ENCODE data around the gene CEP83. TPM values are rescaled to one million over a fixed set of nuclear protein-coding genes. Genes with fewer than 3 reads are reported as not detected.

CEP83 gene
- total RNA-seq, 1 experiment from 2014 or later, result 19.2 TPM

- Histone ChIP-seq H3K27ac (ENCODE audit: low read depth, low read length) (no peak overlapping the region), H4K20me1 (ENCODE audit: insufficient read depth) (no peaks in the 10 kb centered on the region), H3K9me3 (ENCODE audit: control insufficient read depth in 1 of 2, insufficient read depth in 1 of 2, low read depth in 1 of 2, low read length in 2 of 2) (no peaks in the 10 kb centered on the region), H2AFZ (ENCODE audit: low read depth, low read length, poor library complexity, severe bottlenecking) (no peak overlapping the region), H3K4me2 (ENCODE audit: low read length) (no peak overlapping the region), H3K36me3 (ENCODE audit: control insufficient read depth in 1 of 2, insufficient read depth in 2 of 2, low read length in 2 of 2) (peaks cover 0 to 42% of the 10 kb centered on the region in 2 experiments; a peak in 2 of 4 replicates), H3K9me2 (ENCODE audit: insufficient read depth) (no peaks in the 10 kb centered on the region), H3K27me3 (ENCODE audit: insufficient read depth, low read length) (no peaks in the 10 kb centered on the region), H3K4me1 (ENCODE audit: control insufficient read depth in 1 of 2, insufficient read depth in 2 of 2, low read length in 2 of 2) (peaks cover 7 to 12% of the 10 kb centered on the region in 2 experiments; a peak in 3 of 4 replicates), H3K79me2 (ENCODE audit: insufficient read depth, low read length) (no peaks in the 10 kb centered on the region), H3K4me3 (replicated peaks in 1 of 2; ENCODE audit: low read depth in 1 of 2, low read length in 2 of 2) (no peak overlapping the region), H3K9ac (ENCODE audit: low read length) (no peak overlapping the region)
- ChIA-PET RAD21 (ENCODE audit: low non-redundant PET in 1 of 2, low total read pairs in 2 of 2, uncharacterized antibody in 2 of 2, unreplicated experiment in 2 of 2) (no interaction called here), CTCF (no interaction called here), POLR2A (no interaction called here)
- ATAC-seq, result no peak
- no TSS peak for BruUV-seq (replicated peaks)
- no peak for DNase-seq (ENCODE audit: low read depth, low spot score)
- intact Hi-C loops (cut with micrococcal nuclease), result no loop called here
- TF ChIP-seq JUND (IDR thresholded peaks at IDR 0.05) (no peak), CTCF (IDR thresholded peaks at IDR 0.05 in 2 of 3, conservative IDR thresholded peaks at IDR 0.05 in 1 of 3; ENCODE audit: borderline replicate concordance in 1 of 3, insufficient read depth in 1 of 3, low read depth in 2 of 3, low read length in 2 of 3) (no peak), SIN3A (IDR thresholded peaks at IDR 0.05; ENCODE audit: low read depth) (no peak), EZH2phosphoT487 (IDR thresholded peaks at IDR 0.05; ENCODE audit: borderline replicate concordance) (no peak), ZBTB33 (IDR thresholded peaks at IDR 0.05; ENCODE audit: extremely low read depth, insufficient replicate concordance, low read length) (no peak), SP1 (IDR thresholded peaks at IDR 0.05; ENCODE audit: low read depth) (no peak), POLR2A (IDR thresholded peaks at IDR 0.05; ENCODE audit: borderline replicate concordance, extremely low read depth, insufficient read depth, insufficient read length) (no peak), ELF1 (IDR thresholded peaks at IDR 0.05; ENCODE audit: borderline replicate concordance, low read depth) (no peak), MAX (IDR thresholded peaks at IDR 0.05) (no peak), POLR2AphosphoS5 (IDR thresholded peaks at IDR 0.05; ENCODE audit: low read depth, low read length) (no peak)
These were observed 154.3 kb downstream of the CEP83 start for GRCh38 chr12:94305130-94305957.

Measured in HCT116 (cell line).